Motor neuron (in vitro differentiated cells): Measurements from ENCODE around the gene FBXL14. TPM values are rescaled to one million over a fixed set of nuclear protein-coding genes. Genes with fewer than 3 reads are reported as not detected.
A peak's percentile ranks its signal among the peaks of the same experiment; 100 is the strongest.
"Not testable (repeated sequence)": the region's sequence is repeated elsewhere in the genome, so short reads cannot be mapped to it uniquely, and the experiment has no call there.

ENCODE experiments used
- ATAC-seq, 8 experiments: fragments of 200-7000 bp; cut with Tn5 transposase; replicated peaks in 6 of 8; 2 replicates each; pipeline ENCODE4 v1.8.0; 2021; ENCODE audit warnings: mild to moderate bottlenecking in 8 of 8, moderate library complexity in 8 of 8
- H3K27ac ChIP-seq, 2 donors: fragments of 250-450 bp; sonication (Bioruptor Pico); 2 replicates each; pipeline ENCODE4 v1.9.0; 2021; ENCODE audit warnings: antibody characterized with exemption in 2 of 2, mild to moderate bottlenecking in 2 of 2, moderate library complexity in 1 of 2
- H3K4me1 ChIP-seq, 2 donors: fragments of 250-450 bp; sonication (Bioruptor Pico); replicated peaks in 1 of 2; 2 replicates each; pipeline ENCODE4 v1.6.1; 2021; ENCODE audit warnings: antibody characterized with exemption in 2 of 2, mild to moderate bottlenecking in 2 of 2, moderate library complexity in 1 of 2
- H3K4me3 ChIP-seq, 5 donors: fragments of 250-450 bp; sonication (Bioruptor Pico); 2 replicates each; pipeline ENCODE4 v1.9.0; 2021; ENCODE audit warnings: antibody characterized with exemption in 5 of 5, mild to moderate bottlenecking in 5 of 5, moderate library complexity in 4 of 5
- WGBS, 10 experiments: fragments of 450-650 bp; shearing (Covaris generic); methylation state at CpG; one replicate each; pipeline ENCODE4 v1.0.0; 2022; 5-methylcytosine and 5-hydroxymethylcytosine counted together
- in situ Hi-C, 9 experiments: fragments of 400-800 bp; cut with MboI; loops; one replicate each; pipeline ENCODE4 v1.15.0; 2021; ENCODE audit warnings: low sequenced_read_pairs in 9 of 9, low pct_unique_long_range_greater_than_20kb in 2 of 9; ENCODE audit not compliant: unreplicated experiment in 9 of 9
- total RNA-seq, 8 experiments: library from RNA; unstranded; fragments of 300-600 nt; gene quantifications; 2 replicates each; pipeline versions ENCODE4 v1.2.3 to v1.2.4, GENCODE V29; 2022

Gene FBXL14
- total RNA-seq, 8 experiments from 2014 or later, result 5.6 to 25.6 (median 10.0) TPM

DNA sequence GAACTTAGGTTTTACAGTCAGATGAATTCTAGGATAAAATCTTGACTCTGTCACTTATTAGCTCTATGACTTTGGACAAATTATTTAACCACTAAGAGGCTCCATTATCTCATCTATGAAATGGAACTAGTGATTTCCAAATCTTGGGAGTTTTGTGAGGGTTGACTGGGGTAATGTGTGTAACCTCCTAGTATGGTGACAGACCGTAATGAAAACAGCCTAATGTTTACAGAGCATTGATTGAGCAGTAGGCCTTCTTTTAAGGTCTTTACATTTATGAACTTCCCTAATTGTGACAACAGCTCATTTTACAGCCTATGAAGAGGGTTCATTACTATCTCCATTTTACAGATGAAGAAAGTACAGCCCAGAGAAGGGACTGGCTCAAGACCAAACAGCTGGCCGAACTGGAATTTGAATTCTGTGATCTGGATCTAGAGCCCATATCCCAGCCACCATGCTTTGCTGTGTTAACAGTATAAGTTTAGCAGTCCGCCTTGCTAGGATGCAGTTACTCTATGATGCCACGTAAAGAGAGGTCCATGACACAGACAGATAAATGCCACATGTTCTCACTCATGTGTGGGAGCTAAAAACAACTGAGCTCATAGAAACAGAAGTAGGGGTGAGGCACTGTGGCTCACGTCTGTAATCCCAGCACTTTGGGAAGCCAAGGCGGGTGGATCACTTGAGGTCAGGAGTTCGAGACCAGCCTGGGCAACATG lies 9.1 kb upstream of the FBXL14 start:
- WGBS, 10 experiments, result 67 to 100% (median 93%) methylated on average over 1 to 6 of the region's 7 CpGs; no CpG with 5 or more reads in 1 of the 10 experiments

DNA sequence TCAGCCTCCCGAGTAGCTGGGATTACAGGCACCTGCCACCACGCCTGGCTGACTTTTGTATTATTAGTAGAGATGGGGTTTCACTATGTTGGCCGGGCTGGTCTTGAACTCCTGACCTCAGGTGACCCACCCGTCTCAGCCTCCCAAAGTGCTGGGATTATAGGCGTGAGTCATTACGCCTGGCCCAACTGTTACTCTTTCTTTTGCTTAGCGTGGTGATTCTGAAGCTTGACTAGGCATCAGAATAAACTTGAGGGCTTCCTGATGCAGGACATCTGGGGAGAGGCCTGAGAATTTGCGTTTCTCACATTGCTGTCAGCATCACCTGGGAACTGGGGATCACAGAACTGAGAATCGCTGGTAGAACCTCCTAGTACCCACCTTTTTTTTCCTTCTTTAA lies 8.3 kb upstream of the FBXL14 start:
- H3K4me3 ChIP-seq, in situ Hi-C loops, ATAC-seq, H3K27ac ChIP-seq: not testable (repeated sequence)
- peaks cover 9 to 11% of the 10 kb centered on the region in 2 donors for H3K4me1 ChIP-seq
- WGBS, 10 experiments, result 93 to 100% (median 97%) methylated on average over 1 to 8 of the region's 9 CpGs; no CpG with 5 or more reads in 3 of the 10 experiments

More for the DNA sequence above, 9.1 kb upstream of the FBXL14 start:
- in situ Hi-C loops, result no loop called here
- ATAC-seq, result no peak
- H3K4me1 ChIP-seq, result peaks cover 12 to 18% of the 10 kb centered on the region in 2 donors
- H3K27ac ChIP-seq, result no peak overlapping the region
- no peak overlapping the region for H3K4me3 ChIP-seq

DNA sequence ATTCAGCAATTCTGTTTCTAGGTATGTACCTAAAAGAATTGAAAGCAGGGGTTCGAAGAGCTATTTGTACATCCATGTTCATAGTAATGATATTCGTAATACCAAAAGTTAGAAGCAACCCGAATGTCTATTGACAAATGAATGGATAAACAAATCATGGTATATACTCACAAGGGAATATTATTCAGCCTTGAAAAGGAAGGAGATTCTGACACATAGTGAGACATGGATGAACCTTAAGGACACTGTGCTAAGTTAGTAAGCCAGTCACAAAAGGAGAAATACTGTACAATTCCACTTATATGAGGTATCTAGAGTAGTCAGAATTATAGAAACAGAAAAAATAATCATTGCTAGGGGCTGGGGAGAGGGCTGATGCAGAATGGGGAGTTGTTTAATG lies 4.4 kb upstream of the FBXL14 start:
- 87 to 100% (median 100%) methylated on average over 1 to 3 of the region's 3 CpGs; no CpG with 5 or more reads in 1 of the 10 experiments for WGBS, 10 experiments
- ATAC-seq, result no peak
- peaks cover 6% of the 10 kb centered on the region in 2 donors for H3K4me1 ChIP-seq
- H3K27ac ChIP-seq, result no peak overlapping the region
- in situ Hi-C loops, result loop anchor here (10.0 to 25.0 kb wide), 4 partner anchors 484 to 1036 kb away; partner anchors contain the start of gene ERC1 (in 1 of the 9)
- H3K4me3 ChIP-seq, result no peak overlapping the region

DNA sequence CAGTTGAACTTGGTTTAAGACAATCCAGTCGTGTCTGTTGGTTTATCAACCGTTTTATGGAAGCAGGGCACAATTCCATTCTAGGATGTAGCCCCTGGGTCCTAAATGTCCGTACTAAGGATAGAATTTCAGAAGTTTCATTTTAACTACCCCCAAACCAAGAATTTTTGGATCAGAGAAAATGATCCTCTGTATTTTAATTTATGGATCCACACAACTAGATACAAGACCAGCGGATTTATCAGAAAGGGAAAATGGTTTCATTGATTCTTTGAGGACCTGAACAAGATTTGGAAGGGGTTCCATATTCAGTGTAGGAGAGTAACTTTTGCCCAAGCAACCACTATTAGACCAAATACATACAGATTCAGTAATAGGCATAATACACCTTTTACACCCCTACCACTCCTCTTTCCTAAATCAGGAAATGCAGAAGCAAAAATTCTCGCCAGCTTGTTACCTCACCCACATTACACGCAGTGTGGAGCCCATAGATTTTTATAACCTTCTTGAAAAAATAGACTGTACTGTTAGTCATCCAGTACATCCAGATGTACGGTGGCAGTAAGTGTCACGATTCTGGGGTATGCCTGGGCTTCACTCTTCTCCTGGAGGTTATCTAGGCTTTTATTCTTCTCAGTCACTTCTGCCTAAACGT lies 1.4 kb upstream of the FBXL14 start:
- in situ Hi-C loops, result loop anchor here (10.0 to 25.0 kb wide), 4 partner anchors 481 to 1034 kb away; partner anchors contain the start of gene ERC1 (in 1 of the 9)
- WGBS, 10 experiments, result 37 to 100% (median 84%) methylated on average over 1 to 9 of the region's 9 CpGs
- no peak for ATAC-seq
- Histone ChIP-seq H3K4me1 (peaks cover 6 to 8% of the 10 kb centered on the region in 2 donors), H3K27ac (no peak overlapping the region), H3K4me3 (peak overlapping the region in 3 of 5 donors; percentile 66 to 74 (median 68))

DNA sequence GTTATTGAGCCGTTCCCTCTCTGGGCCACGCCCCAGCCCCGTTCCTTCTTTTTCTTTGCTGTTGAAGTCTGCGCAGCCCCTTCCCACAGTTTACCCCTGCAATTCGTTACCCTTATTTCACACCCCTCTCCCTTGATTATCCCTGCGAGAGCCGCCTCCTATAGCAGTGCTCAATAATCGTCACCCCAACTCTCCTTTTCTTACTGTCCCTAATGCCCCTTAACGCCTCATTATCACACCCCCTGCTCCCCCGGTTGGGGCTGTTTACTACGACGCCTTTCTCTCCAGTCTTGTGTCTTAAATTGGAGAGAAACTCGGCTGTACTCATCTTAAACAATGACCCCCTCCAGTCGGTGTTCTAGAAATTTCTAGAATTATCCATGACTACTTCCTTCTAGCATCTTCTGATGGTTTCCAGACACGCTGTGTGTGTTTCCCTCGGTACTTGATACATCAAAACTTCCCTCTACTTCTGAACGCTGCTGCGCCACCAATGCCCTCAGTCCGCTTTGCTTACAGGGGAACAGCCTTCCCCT lies 713 bp upstream of the FBXL14 start:
- peaks cover 6 to 13% of the 10 kb centered on the region in 2 donors for H3K4me1 ChIP-seq
- in situ Hi-C loops, result loop anchor here (10.0 to 25.0 kb wide), 4 partner anchors 480 to 1033 kb away; partner anchors contain the start of gene ERC1 (in 1 of the 9)
- WGBS, 10 experiments, result 0 to 36% (median 15%) methylated on average over 2 to 15 of the region's 19 CpGs; no CpG with 5 or more reads in 2 of the 10 experiments
- peak overlapping the region; percentile 96 to 97 for H3K27ac ChIP-seq
- peak overlapping the region; percentile 55 to 98 (median 68) for H3K4me3 ChIP-seq
- ATAC-seq, result peak in 1 of 8 experiments; percentile 0

DNA sequence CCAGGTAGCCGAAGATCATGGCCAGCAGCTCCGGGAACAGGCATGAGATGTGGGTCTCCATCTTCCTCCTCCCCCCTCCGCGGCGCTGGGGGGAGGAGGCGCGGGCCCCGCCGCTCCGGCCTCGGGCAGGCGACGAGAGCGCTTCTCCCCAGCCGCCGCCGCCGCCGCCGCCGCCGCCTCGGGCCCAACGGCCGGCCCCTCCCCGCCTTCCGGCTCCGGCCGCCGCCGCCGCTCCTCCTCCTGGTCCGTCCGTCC lies 448 bp downstream of the FBXL14 start:
- ATAC-seq, result no peak
- in situ Hi-C loops, result loop anchor here (10.0 to 25.0 kb wide), 4 partner anchors 479 to 1032 kb away; partner anchors contain the start of gene ERC1 (in 1 of the 9)
- peak overlapping the region; percentile 96 to 97 for H3K27ac ChIP-seq
- H3K4me3 ChIP-seq, result peak overlapping the region; percentile 55 to 98 (median 68)
- H3K4me1 ChIP-seq, result peaks cover 13 to 22% of the 10 kb centered on the region in 2 donors
- WGBS, 10 experiments, result no CpG with 5 or more reads among the region's 34 CpGs

DNA sequence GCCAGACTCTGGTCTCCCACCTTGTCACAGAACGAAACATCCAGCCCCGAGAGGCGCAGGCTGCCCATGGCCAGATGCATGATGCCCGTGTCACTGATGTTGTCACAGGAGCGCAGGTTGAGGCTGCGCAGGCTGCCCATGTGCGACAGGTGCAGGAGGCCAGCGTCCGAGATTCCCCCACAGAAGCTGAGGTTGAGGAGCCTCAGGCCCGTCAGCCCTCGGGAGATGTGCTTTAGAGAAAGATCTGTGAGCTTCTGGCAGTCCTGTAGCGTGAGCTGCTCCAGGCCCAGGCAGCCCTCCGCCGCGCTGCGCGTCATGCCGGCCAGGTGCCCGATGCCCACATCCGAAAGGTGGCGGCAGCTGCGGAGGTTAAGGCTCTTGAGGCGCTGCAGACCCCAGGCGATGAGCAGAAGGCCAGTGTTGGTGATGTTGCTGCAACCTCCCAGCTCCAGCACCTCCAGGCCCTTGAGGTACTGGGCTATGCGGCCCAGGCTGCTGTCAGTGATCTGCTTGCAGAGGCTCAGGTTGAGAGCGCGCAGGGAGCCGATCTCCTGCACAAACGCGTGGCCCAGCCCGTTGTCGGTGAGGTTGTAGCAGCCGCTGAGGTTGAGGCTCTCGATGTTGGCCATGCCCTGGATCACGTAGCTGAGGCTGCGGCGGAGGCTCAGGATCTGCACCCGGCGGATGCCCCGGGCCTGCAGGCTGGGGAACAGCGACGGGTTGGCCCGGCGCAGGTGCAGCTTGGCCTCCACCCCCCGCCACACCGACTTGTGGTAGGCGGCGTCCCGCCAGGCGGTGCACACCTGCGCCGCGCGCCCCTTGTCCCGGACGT lies 991 bp downstream of the FBXL14 start:
- Histone ChIP-seq H3K4me3 (peak overlapping the region; percentile 55 to 98 (median 68)), H3K4me1 (peaks cover 19 to 27% of the 10 kb centered on the region in 2 donors), H3K27ac (peak overlapping the region; percentile 96 to 97)
- peak in 6 of 8 experiments; percentile 0 to 3 (median 1) for ATAC-seq
- in situ Hi-C loops, result loop anchor here (10.0 to 25.0 kb wide), 4 partner anchors 479 to 1031 kb away; partner anchors contain the start of gene ERC1 (in 1 of the 9)
- 0 to 10% (median 0%) methylated on average over 2 to 20 of the region's 56 CpGs; no CpG with 5 or more reads in 6 of the 10 experiments for WGBS, 10 experiments

DNA sequence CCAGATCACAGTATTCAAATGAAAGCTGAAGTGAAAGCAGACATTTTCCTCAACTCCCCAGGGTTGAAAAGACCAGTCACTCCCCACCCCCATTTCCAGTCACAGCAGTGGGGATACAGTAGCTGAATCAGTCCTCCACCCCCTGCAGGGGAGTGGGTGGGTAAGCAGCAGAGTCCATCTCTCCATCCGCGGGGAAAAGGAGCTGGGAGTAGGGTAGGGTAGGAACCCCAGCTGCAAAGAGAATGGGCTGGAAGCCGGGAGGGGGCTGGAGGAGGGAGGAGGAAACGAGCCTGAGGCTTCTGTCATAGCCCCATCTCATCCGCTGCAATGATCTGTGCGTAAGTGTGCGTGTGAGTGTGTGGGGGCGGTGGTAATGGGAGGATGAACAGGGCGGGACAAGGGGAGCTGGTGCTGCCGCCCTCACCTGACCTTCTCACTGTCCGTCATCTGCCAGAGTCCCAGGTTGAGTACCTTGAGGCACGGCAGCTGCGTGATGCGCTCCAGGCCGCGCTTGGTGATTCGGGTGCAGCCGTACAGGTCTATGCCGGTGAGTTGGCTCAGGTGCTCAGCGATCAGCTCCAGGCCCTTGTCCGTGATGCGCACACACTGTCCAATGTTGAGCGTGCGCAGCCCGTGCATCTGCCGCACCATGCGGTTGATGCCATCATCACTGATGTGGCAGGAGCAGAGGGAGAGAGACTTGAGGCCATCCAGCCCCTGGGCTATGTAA lies 1.8 kb downstream of the FBXL14 start:
- H3K27ac ChIP-seq, result peak overlapping the region; percentile 96 to 97
- H3K4me3 ChIP-seq, result peak overlapping the region; percentile 55 to 98 (median 68)
- WGBS, 10 experiments, result 0 to 5% methylated on average over 3 to 4 of the region's 27 CpGs; no CpG with 5 or more reads in 8 of the 10 experiments
- ATAC-seq, result peak in 7 of 8 experiments; percentile 1 to 67 (median 57)
- peaks cover 26 to 34% of the 10 kb centered on the region in 2 donors for H3K4me1 ChIP-seq
- in situ Hi-C loops, result loop anchor here (10.0 to 25.0 kb wide), 4 partner anchors 478 to 1030 kb away; partner anchors contain the start of gene ERC1 (in 1 of the 9)

DNA sequence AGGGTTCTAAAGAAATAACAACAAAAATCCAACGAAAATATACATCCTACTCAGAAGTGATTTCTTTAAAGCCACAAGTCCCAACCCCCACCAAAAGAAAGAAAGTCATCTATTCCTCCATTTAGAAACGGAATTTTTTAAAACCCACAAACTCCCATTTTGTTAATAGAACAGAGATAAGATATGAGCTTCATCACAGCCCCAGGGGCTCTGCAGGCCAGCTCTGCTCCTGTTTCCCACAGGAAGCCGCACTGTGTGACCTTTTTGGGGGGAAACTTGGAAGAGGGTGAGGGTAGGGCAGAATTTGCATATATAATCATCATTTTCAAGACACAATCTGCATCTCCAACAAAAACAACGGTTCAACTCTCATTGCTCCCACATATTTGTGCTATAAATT lies 2.8 kb downstream of the FBXL14 start:
- Histone ChIP-seq H3K27ac (no peak overlapping the region), H3K4me1 (peaks cover 30 to 39% of the 10 kb centered on the region in 2 donors), H3K4me3 (peak overlapping the region; percentile 55 to 98 (median 68))
- 0 to 51% (median 0%) methylated on average over 1 to 4 of the region's 4 CpGs for WGBS, 10 experiments
- in situ Hi-C loops, result loop anchor here (10.0 to 25.0 kb wide), 4 partner anchors 477 to 1029 kb away; partner anchors contain the start of gene ERC1 (in 1 of the 9)
- no peak for ATAC-seq

DNA sequence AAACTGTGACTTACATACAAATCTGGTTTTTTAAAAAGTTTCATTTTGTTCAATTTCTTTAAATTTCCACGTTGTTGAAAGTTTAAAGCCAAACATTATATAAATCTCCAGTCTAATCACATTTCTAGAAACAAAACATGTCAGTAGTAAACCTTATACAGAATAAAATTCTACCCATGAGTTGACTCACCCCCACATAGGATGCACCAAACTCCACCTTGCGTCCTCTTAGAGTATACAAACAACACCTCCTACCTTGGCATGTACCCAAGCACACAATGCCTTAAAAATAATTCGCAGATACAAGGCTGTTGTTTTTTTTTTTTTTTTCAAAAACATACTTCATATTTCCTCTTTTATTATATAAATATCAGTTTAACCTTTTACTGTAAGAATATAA lies 3.3 kb downstream of the FBXL14 start:
- ATAC-seq, result no peak
- H3K27ac ChIP-seq, result no peak overlapping the region
- peak overlapping the region; percentile 55 to 98 (median 68) for H3K4me3 ChIP-seq
- H3K4me1 ChIP-seq, result peaks cover 30 to 39% of the 10 kb centered on the region in 2 donors
- in situ Hi-C loops, result loop anchor here (10.0 to 25.0 kb wide), 4 partner anchors 476 to 1029 kb away; partner anchors contain the start of gene ERC1 (in 1 of the 9)
- whole genome bisulfite sequencing, 10 experiments, result 0 to 67% (median 8%) methylated on average over 2 to 3 of the region's 3 CpGs; no CpG with 5 or more reads in 1 of the 10 experiments

DNA sequence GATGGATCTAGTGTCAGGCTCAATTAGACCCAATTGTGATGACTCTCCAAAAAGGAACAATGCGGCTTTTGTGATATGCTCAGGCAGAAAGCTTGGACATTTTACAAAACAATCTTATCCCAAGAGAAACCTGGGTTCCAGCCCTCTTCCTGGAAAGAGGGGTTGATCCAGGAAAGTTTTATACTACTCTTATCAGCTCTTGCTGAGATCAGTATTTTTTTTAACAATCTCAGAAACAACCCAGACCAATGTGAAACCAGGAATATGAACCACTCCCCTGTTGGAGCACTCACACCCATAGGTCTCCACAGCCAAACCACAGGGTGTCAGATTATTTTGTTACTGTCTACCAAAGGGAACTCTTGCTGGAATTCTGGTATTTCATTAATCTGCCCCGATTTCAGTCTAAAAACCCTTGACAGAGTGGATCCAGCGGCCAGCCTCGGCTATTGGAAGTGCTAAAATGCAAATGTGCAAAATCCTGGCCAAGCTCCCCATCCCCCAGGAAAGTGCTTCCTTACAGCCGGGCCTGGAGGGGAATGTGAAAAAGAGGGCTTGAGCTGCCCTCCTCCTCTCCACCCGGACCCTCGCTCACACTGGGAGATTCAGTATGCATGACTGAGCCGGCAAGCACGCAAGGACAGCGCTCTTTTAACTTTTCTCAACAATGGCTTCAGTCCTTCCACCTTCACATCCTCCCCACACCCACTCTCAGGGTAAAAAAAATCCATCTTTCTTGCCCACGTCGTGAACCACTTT lies 4.0 kb downstream of the FBXL14 start:
- H3K4me1 ChIP-seq, result peaks cover 28 to 36% of the 10 kb centered on the region in 2 donors
- in situ Hi-C loops, result loop anchor here (10.0 to 25.0 kb wide), 4 partner anchors 476 to 1028 kb away; partner anchors contain the start of gene ERC1 (in 1 of the 9)
- peak overlapping the region in 1 of 2 donors; percentile 2 for H3K27ac ChIP-seq
- peak in 3 of 8 experiments; percentile 1 to 2 (median 1) for ATAC-seq
- WGBS, 10 experiments, result 0 to 41% (median 5%) methylated on average over 2 to 8 of the region's 12 CpGs; no CpG with 5 or more reads in 1 of the 10 experiments
- peak overlapping the region; percentile 55 to 98 (median 68) for H3K4me3 ChIP-seq
